Sigmoid colon (tissue), 7 donors: ENCODE results near the gene TMPRSS5. TPM values are rescaled to one million over a fixed set of nuclear protein-coding genes. Genes with fewer than 3 reads are reported as not detected.

Experiments used
- DNase-seq: peaks from one replicate; pipeline ENCODE4 v3.0.0-alpha.2; 2019
- H3K27ac ChIP-seq, 4 donors: fragments of 200-600 bp; sonication (generic); one replicate each; pipeline ENCODE4 v1.5.1; 2016 to 2019; ENCODE audit warnings: mild to moderate bottlenecking in 1 of 4
- H3K27me3 ChIP-seq, 3 donors: fragments of 200-600 bp; sonication (generic); one replicate each; pipeline ENCODE4 v1.5.1; 2019; ENCODE audit warnings: mild to moderate bottlenecking in 1 of 3
- H3K36me3 ChIP-seq, 4 donors: fragments of 200-600 bp; sonication (generic); one replicate each; pipeline ENCODE4 v1.5.1; 2016 to 2019
- H3K4me1 ChIP-seq, 4 donors: fragments of 200-600 bp; sonication (generic); one replicate each; pipeline ENCODE4 v1.5.1; 2017 to 2019
- H3K4me3 ChIP-seq, 4 donors: fragments of 200-600 bp; sonication (generic); one replicate each; pipeline ENCODE4 v1.5.1; 2017 to 2019; ENCODE audit warnings: mild to moderate bottlenecking in 2 of 4, moderate library complexity in 1 of 4
- H3K9me3 ChIP-seq, 4 donors: fragments of 200-600 bp in 3 of 4; sonication (generic) in 3 of 4; one replicate each; pipeline versions ENCODE4 v1.5.1 to v1.6.1; 2013 to 2019
- CTCF ChIP-seq, 4 experiments: fragments of 450-650 bp in 3 of 4; fragments of 200-600 bp in 1 of 4; IDR thresholded peaks; one replicate each; pipeline ENCODE4 v1.5.1; 2016 to 2019; ENCODE audit warnings: antibody characterized with exemption in 4 of 4, mild to moderate bottlenecking in 3 of 4, moderate library complexity in 2 of 4
- EP300 ChIP-seq, 4 donors: sonication (generic); formaldehyde crosslinking; IDR thresholded peaks; one replicate each; pipeline ENCODE4 v1.6.1; 2017; ENCODE audit warnings: antibody characterized with exemption in 4 of 4
- POLR2A ChIP-seq, 2 donors: fragments of 450-650 bp; IDR thresholded peaks; one replicate each; pipeline ENCODE4 v1.6.1; 2016; ENCODE audit warnings: antibody characterized with exemption in 2 of 2, mild to moderate bottlenecking in 2 of 2, moderate library complexity in 2 of 2
- POLR2AphosphoS5 ChIP-seq, 4 donors: sonication (generic); formaldehyde crosslinking; IDR thresholded peaks; one replicate each; pipeline ENCODE4 v1.6.1; 2017; ENCODE audit warnings: antibody characterized with exemption in 4 of 4
- WGBS, 2 donors: extraction: QIAGEN DNeasy Blood & Tissue Kit; methylation state at CpG; one replicate each; pipeline ENCODE4 v1.1.7; 2013; 5-methylcytosine and 5-hydroxymethylcytosine counted together
- intact Hi-C: fragments of 100-400 bp; cut with DNase I; formaldehyde crosslinking; loops from one replicate; pipeline ENCODE4 v1.15.1; 2023
- polyA plus RNA-seq, 3 donors: library from polyadenylated mRNA; stranded (reverse); fragments of 200-250 nt; gene quantifications; one replicate each; pipeline ENCODE4 v1.2.3, GENCODE V29; 2013
- total RNA-seq, 4 donors: library from RNA; depleted of rRNA; stranded (reverse); fragments of >200 nt; gene quantifications; one replicate each; pipeline ENCODE4 v1.1.0, GENCODE V29; 2016
- donor health status: healthy with polysubstance abuse.
- donor health status: Bipolar disorder and iron deficiency.
- donor health status: healthy.

TMPRSS5 gene
- total and polyA plus RNA-seq, 7 donors: 0.28 to 1.4 (median 0.54) TPM; not detected in 2

- peaks cover 0 to 8% (median 3%) of the 10 kb centered on the region in 4 donors for H3K4me1 ChIP-seq
- TF ChIP-seq POLR2A (IDR thresholded peaks at IDR 0.05) (no peak), CTCF (IDR thresholded peaks at IDR 0.05) (no peak), POLR2AphosphoS5 (IDR thresholded peaks at IDR 0.05) (no peak), EP300 (IDR thresholded peaks at IDR 0.05) (no peak)
- H3K4me3 ChIP-seq: no peak overlapping the region
- H3K27me3 ChIP-seq: no peaks in the 10 kb centered on the region
- DNase-seq: no peak
- WGBS, 2 donors: 97% methylated on average over 12 of the region's 12 CpGs
- H3K9me3 ChIP-seq: no peaks in the 10 kb centered on the region
- no peak overlapping the region for H3K27ac ChIP-seq
- no peaks in the 10 kb centered on the region for H3K36me3 ChIP-seq
- intact Hi-C loops: no loop called here
Measured at GRCh38 chr11:113694390-113694789, 11.7 kb downstream of the TMPRSS5 start.

DNA sequence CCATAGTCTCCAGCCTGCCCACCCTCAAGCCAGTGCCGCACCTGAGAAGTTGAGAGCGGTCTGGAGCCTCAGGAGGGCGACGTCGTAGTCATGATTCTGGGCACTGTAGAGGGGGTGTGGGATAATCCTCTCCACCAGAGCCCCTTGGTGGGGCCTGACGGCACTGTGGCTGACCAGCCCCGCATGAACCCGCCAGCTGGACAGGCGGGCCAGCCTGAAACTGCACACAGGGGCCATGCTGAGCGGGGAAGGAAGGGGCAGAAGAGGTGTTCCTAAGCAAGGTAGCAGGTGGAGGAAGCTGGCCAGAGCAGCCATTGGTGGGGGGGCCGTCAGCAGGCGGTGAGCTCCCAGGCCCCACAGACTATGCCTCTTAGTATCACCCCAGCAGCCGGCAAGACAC is 13.1 kb downstream of the TMPRSS5 start:
- H3K27ac ChIP-seq: no peak overlapping the region
- H3K4me3 ChIP-seq: no peak overlapping the region
- DNase-seq: no peak
- intact Hi-C loops: no loop called here
- H3K9me3 ChIP-seq: no peaks in the 10 kb centered on the region
- H3K27me3 ChIP-seq: no peaks in the 10 kb centered on the region
- 93 to 97% methylated on average over 13 of the region's 13 CpGs for WGBS, 2 donors
- TF ChIP-seq CTCF (IDR thresholded peaks at IDR 0.05) (no peak), EP300 (IDR thresholded peaks at IDR 0.05) (no peak), POLR2A (IDR thresholded peaks at IDR 0.05) (no peak), POLR2AphosphoS5 (IDR thresholded peaks at IDR 0.05) (no peak)
- peaks cover 0 to 8% (median 3%) of the 10 kb centered on the region in 4 donors for H3K4me1 ChIP-seq
- H3K36me3 ChIP-seq: no peaks in the 10 kb centered on the region

GRCh38 chr11:113690619-113691569 is 15.2 kb downstream of the TMPRSS5 start:
- intact Hi-C loops: no loop called here
- Histone ChIP-seq H3K27me3 (no peaks in the 10 kb centered on the region), H3K4me3 (no peak overlapping the region), H3K27ac (no peak overlapping the region), H3K36me3 (no peaks in the 10 kb centered on the region), H3K4me1 (peaks cover 0 to 8% (median 3%) of the 10 kb centered on the region in 4 donors), H3K9me3 (no peaks in the 10 kb centered on the region)
- 55 to 80% methylated on average over 15 of the region's 15 CpGs for WGBS, 2 donors
- no peak for DNase-seq
- TF ChIP-seq POLR2A (IDR thresholded peaks at IDR 0.05) (no peak), POLR2AphosphoS5 (IDR thresholded peaks at IDR 0.05) (no peak), EP300 (IDR thresholded peaks at IDR 0.05) (no peak), CTCF (IDR thresholded peaks at IDR 0.05) (no peak)

GRCh38 chr11:113689768-113690618 is 16.1 kb downstream of the TMPRSS5 start:
- intact Hi-C loops: no loop called here
- no peak overlapping the region for H3K27ac ChIP-seq
- no peaks in the 10 kb centered on the region for H3K27me3 ChIP-seq
- no peak overlapping the region for H3K4me3 ChIP-seq
- no peak for DNase-seq
- H3K36me3 ChIP-seq: no peaks in the 10 kb centered on the region
- WGBS, 2 donors: 91 to 93% methylated on average over 19 of the region's 19 CpGs
- peaks cover 0 to 8% (median 3%) of the 10 kb centered on the region in 4 donors for H3K4me1 ChIP-seq
- no peaks in the 10 kb centered on the region for H3K9me3 ChIP-seq
- no peak for TF ChIP-seq CTCF (IDR thresholded peaks at IDR 0.05)
- TF ChIP-seq POLR2A (IDR thresholded peaks at IDR 0.05): no peak
- no peak for TF ChIP-seq POLR2AphosphoS5 (IDR thresholded peaks at IDR 0.05)
- TF ChIP-seq EP300 (IDR thresholded peaks at IDR 0.05): no peak
